Neural cell (in vitro differentiated cells): ENCODE measurements around the gene ZNF763. TPM values are rescaled to one million over a fixed set of nuclear protein-coding genes. Genes with fewer than 3 reads are reported as not detected.
A peak's percentile ranks its signal among the peaks of the same experiment; 100 is the strongest.
"Not testable (repeated sequence)": the region's sequence is repeated elsewhere in the genome, so short reads cannot be mapped to it uniquely, and the experiment has no call there.

Experiments used
- H2AFZ ChIP-seq: fragments of 200-600, 300-800 bp; sonication (generic), shearing (Covaris generic); 2 replicates; pipeline ENCODE4 v1.6.0; 2014; ENCODE audit warnings: low read depth, mild to moderate bottlenecking, antibody characterized with exemption, low read length, moderate library complexity
- H3F3A ChIP-seq: fragments of 200-600 bp; shearing (Covaris generic); 2 replicates; pipeline ENCODE4 v1.6.1; 2016; ENCODE audit warnings: mild to moderate bottlenecking, moderate library complexity, mixed read lengths, antibody characterized with exemption, low read length; ENCODE audit not compliant: insufficient read depth, poor library complexity, severe bottlenecking
- H3K27ac ChIP-seq: fragments of 200-600, 300-800 bp; sonication (generic), shearing (Covaris generic); 2 replicates; pipeline ENCODE4 v1.5.1; 2014; ENCODE audit warnings: mild to moderate bottlenecking, low read length, moderate library complexity
- H3K27me3 ChIP-seq: fragments of 300-800, 200-600 bp; sonication (generic), shearing (Covaris generic); 2 replicates; pipeline ENCODE4 v1.6.0; 2014; ENCODE audit warnings: mild to moderate bottlenecking, low read depth, low read length, moderate library complexity; ENCODE audit not compliant: insufficient read depth
- H3K36me3 ChIP-seq: fragments of 300-800, 200-600 bp; sonication (generic), shearing (Covaris generic); 2 replicates; pipeline ENCODE4 v1.5.1; 2014; ENCODE audit warnings: mild to moderate bottlenecking, antibody characterized with exemption, low read length, moderate library complexity; ENCODE audit not compliant: insufficient read depth
- H3K4me2 ChIP-seq: fragments of 300-800, 200-600 bp; sonication (generic), shearing (Covaris generic); 2 replicates; pipeline ENCODE4 v1.6.0; 2014; ENCODE audit warnings: mild to moderate bottlenecking, low read length
- H3K4me3 ChIP-seq: fragments of 300-800, 200-600 bp; sonication (generic), shearing (Covaris generic); 2 replicates; pipeline ENCODE4 v1.5.1; 2014; ENCODE audit warnings: mild to moderate bottlenecking, low read length, moderate library complexity
- H3K79me2 ChIP-seq: fragments of 200-600 bp; shearing (Covaris generic); replicated peaks from 2 replicates; pipeline ENCODE4 v1.6.0; 2014; ENCODE audit warnings: mild to moderate bottlenecking, low read length, moderate library complexity; ENCODE audit not compliant: insufficient read depth
- H3K9ac ChIP-seq: fragments of 300-800, 200-600 bp; sonication (generic), shearing (Covaris generic); 2 replicates; pipeline ENCODE4 v1.6.1; 2016; ENCODE audit warnings: mild to moderate bottlenecking, low read length, mixed read lengths
- H3K9me2 ChIP-seq: fragments of 200-600 bp; shearing (Covaris generic); 2 replicates; pipeline ENCODE4 v1.6.1; 2016; ENCODE audit warnings: mild to moderate bottlenecking, low read length, mixed read lengths; ENCODE audit not compliant: insufficient read depth
- H3K9me3 ChIP-seq: fragments of 200-600, 300-800 bp; sonication (generic), shearing (Covaris generic); 2 replicates; pipeline ENCODE4 v1.6.1; 2016; ENCODE audit warnings: mild to moderate bottlenecking, mixed run types, low read length, moderate library complexity, mixed read lengths
- H4K20me1 ChIP-seq: fragments of 200-600 bp; shearing (Covaris generic); 2 replicates; pipeline ENCODE4 v1.6.1; 2016; ENCODE audit warnings: mild to moderate bottlenecking, mixed run types; ENCODE audit not compliant: insufficient read depth
- EP300 ChIP-seq: fragments of 450-650 bp; conservative IDR thresholded peaks from 2 replicates; pipeline ENCODE4 v1.6.1; 2014; ENCODE audit warnings: antibody characterized with exemption, mild to moderate bottlenecking, moderate library complexity; ENCODE audit not compliant: poor library complexity, severe bottlenecking
- EZH2 ChIP-seq: fragments of 200-600, 300-800 bp; shearing (Covaris generic), sonication (generic); IDR thresholded peaks from 2 replicates; pipeline ENCODE4 v1.6.1; 2014; ENCODE audit warnings: antibody characterized with exemption, low read length, borderline replicate concordance, mild to moderate bottlenecking; ENCODE audit not compliant: insufficient read depth, poor library complexity, severe bottlenecking
- MXI1 ChIP-seq: fragments of 450-650 bp; conservative IDR thresholded peaks from 2 replicates; pipeline ENCODE4 v1.6.1; 2014; ENCODE audit warnings: antibody characterized with exemption, mild to moderate bottlenecking; ENCODE audit not compliant: poor library complexity, severe bottlenecking
- POLR2AphosphoS5 ChIP-seq: IDR thresholded peaks from 2 replicates; pipeline ENCODE4 v1.6.1; 2012
- RAD21 ChIP-seq: fragments of 450-650 bp; conservative IDR thresholded peaks from 2 replicates; pipeline ENCODE4 v1.6.1; 2014; ENCODE audit warnings: antibody characterized with exemption, mild to moderate bottlenecking, moderate library complexity
- SMC3 ChIP-seq: fragments of 450-650 bp; conservative IDR thresholded peaks from 2 replicates; pipeline ENCODE4 v1.6.1; 2014; ENCODE audit warnings: antibody characterized with exemption, mild to moderate bottlenecking, moderate library complexity; ENCODE audit not compliant: poor library complexity
- TAF1 ChIP-seq: IDR thresholded peaks from 2 replicates; pipeline ENCODE4 v1.6.1; 2012; ENCODE audit warnings: low read depth
- polyA plus RNA-seq: library from polyadenylated mRNA; depleted of rRNA; stranded (reverse); fragments of >200 nt; gene quantifications from 2 replicates; pipeline ENCODE4 v1.2.3, GENCODE V29; 2014
- TF ChIP-seq, protein P1 (sequence below): IDR thresholded peaks from 2 replicates; pipeline ENCODE4 v1.6.1; 2012; ENCODE audit warnings: borderline replicate concordance
- TF ChIP-seq, protein P2 (sequence below): fragments of 450-650 bp; IDR thresholded peaks from 2 replicates; pipeline ENCODE4 v1.5.1; 2014; ENCODE audit warnings: antibody characterized with exemption, mild to moderate bottlenecking, moderate library complexity; ENCODE audit not compliant: poor library complexity, severe bottlenecking

Gene ZNF763
- polyA plus RNA-seq, 1 donor from 2014 or later: 12.8 TPM

GRCh38 chr19:11949614-11950080 is 15.2 kb upstream of the ZNF763 start:
- H2AFZ ChIP-seq, H3K4me3 ChIP-seq, H3K27ac ChIP-seq, H4K20me1 ChIP-seq, H3K9ac ChIP-seq, H3K79me2 ChIP-seq, H3K27me3 ChIP-seq, H3K4me2 ChIP-seq, H3K9me2 ChIP-seq, H3F3A ChIP-seq: not testable (repeated sequence)
- Histone ChIP-seq H3K9me3 (peaks cover 45% of the 10 kb centered on the region), H3K36me3 (peaks cover 29% of the 10 kb centered on the region)

DNA sequence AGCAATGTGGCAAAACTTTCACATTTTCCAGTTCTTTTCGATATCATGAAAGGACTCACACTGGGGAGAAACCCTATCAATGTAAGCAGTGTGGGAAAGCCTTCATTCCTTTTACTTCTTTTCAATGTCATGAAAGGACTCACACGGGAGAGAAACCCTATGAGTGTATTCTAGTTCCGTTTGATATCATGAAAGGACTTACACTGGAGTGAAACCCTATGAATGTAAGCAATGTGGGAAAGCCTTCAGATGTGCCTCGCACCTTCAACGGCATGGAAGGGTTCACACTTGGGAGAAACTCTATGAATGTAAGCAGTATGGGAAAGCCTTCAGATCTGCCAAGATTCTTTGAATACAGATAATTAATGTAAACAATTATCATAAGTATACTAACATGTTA is 14.5 kb upstream of the ZNF763 start:
- Histone ChIP-seq H3K9ac (no peak overlapping the region), H3K36me3 (peaks cover 29% of the 10 kb centered on the region), H3K79me2 (no peaks in the 10 kb centered on the region), H3K27me3 (no peaks in the 10 kb centered on the region), H3F3A (no peaks in the 10 kb centered on the region), H3K4me2 (no peak overlapping the region), H3K4me3 (no peak overlapping the region), H2AFZ (no peak overlapping the region), H4K20me1 (no peaks in the 10 kb centered on the region), H3K9me2 (no peaks in the 10 kb centered on the region), H3K27ac (no peak overlapping the region), H3K9me3 (peaks cover 39% of the 10 kb centered on the region)
- TF ChIP-seq RAD21 (no peak), POLR2AphosphoS5 (no peak), EZH2 (no peak), EP300 (no peak), TAF1 (no peak), SMC3 (no peak), MXI1 (no peak)
- TF ChIP-seq, protein P1, sequence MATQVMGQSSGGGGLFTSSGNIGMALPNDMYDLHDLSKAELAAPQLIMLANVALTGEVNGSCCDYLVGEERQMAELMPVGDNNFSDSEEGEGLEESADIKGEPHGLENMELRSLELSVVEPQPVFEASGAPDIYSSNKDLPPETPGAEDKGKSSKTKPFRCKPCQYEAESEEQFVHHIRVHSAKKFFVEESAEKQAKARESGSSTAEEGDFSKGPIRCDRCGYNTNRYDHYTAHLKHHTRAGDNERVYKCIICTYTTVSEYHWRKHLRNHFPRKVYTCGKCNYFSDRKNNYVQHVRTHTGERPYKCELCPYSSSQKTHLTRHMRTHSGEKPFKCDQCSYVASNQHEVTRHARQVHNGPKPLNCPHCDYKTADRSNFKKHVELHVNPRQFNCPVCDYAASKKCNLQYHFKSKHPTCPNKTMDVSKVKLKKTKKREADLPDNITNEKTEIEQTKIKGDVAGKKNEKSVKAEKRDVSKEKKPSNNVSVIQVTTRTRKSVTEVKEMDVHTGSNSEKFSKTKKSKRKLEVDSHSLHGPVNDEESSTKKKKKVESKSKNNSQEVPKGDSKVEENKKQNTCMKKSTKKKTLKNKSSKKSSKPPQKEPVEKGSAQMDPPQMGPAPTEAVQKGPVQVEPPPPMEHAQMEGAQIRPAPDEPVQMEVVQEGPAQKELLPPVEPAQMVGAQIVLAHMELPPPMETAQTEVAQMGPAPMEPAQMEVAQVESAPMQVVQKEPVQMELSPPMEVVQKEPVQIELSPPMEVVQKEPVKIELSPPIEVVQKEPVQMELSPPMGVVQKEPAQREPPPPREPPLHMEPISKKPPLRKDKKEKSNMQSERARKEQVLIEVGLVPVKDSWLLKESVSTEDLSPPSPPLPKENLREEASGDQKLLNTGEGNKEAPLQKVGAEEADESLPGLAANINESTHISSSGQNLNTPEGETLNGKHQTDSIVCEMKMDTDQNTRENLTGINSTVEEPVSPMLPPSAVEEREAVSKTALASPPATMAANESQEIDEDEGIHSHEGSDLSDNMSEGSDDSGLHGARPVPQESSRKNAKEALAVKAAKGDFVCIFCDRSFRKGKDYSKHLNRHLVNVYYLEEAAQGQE: no peak

- Histone ChIP-seq H3K36me3 (no peaks in the 10 kb centered on the region), H3K9ac (peak overlapping the region; percentile 89), H3K4me2 (peak overlapping the region; percentile 79), H3K27me3 (no peaks in the 10 kb centered on the region), H3K9me3 (no peaks in the 10 kb centered on the region), H3K79me2 (peaks cover 5% of the 10 kb centered on the region), H3K9me2 (no peaks in the 10 kb centered on the region), H2AFZ (peak overlapping the region; percentile 2), H3F3A (no peaks in the 10 kb centered on the region), H3K27ac (peak overlapping the region; percentile 91), H4K20me1 (no peaks in the 10 kb centered on the region), H3K4me3 (peak overlapping the region; percentile 85)
- TF ChIP-seq, protein P1: no peak
- TF ChIP-seq, protein P2, sequence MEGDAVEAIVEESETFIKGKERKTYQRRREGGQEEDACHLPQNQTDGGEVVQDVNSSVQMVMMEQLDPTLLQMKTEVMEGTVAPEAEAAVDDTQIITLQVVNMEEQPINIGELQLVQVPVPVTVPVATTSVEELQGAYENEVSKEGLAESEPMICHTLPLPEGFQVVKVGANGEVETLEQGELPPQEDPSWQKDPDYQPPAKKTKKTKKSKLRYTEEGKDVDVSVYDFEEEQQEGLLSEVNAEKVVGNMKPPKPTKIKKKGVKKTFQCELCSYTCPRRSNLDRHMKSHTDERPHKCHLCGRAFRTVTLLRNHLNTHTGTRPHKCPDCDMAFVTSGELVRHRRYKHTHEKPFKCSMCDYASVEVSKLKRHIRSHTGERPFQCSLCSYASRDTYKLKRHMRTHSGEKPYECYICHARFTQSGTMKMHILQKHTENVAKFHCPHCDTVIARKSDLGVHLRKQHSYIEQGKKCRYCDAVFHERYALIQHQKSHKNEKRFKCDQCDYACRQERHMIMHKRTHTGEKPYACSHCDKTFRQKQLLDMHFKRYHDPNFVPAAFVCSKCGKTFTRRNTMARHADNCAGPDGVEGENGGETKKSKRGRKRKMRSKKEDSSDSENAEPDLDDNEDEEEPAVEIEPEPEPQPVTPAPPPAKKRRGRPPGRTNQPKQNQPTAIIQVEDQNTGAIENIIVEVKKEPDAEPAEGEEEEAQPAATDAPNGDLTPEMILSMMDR: peak; percentile 84
- TF ChIP-seq SMC3 (peak; percentile 79), RAD21 (peak; percentile 81)
Observed at GRCh38 chr19:11963566-11964355, 1.1 kb upstream of the ZNF763 start.
